Glutamatergic neuron (in vitro differentiated cells): Measurements from ENCODE around the gene GPR84. TPM values are rescaled to one million over a fixed set of nuclear protein-coding genes. Genes with fewer than 3 reads are reported as not detected.

ENCODE experiments used
- DNase-seq: peaks from one replicate; pipeline ENCODE4 v3.0.0; 2022
- H3K27ac Mint-ChIP-seq: one replicate; pipeline ENCODE4 v1.8.0; 2020; ENCODE audit warnings: mild to moderate bottlenecking, mixed read lengths, inconsistent platforms; ENCODE audit not compliant: unreplicated experiment
- H3K27me3 Mint-ChIP-seq: one replicate; pipeline ENCODE4 v1.8.0; 2020; ENCODE audit warnings: mild to moderate bottlenecking, moderate library complexity, mixed read lengths, inconsistent platforms; ENCODE audit not compliant: unreplicated experiment
- H3K36me3 Mint-ChIP-seq: one replicate; pipeline ENCODE4 v1.8.0; 2020; ENCODE audit warnings: mild to moderate bottlenecking, mixed read lengths, inconsistent platforms; ENCODE audit not compliant: unreplicated experiment
- H3K4me1 Mint-ChIP-seq: one replicate; pipeline ENCODE4 v1.8.0; 2020; ENCODE audit warnings: mild to moderate bottlenecking, low read depth, mixed read lengths, inconsistent platforms; ENCODE audit not compliant: unreplicated experiment
- H3K4me3 Mint-ChIP-seq: one replicate; pipeline ENCODE4 v1.8.0; 2020; ENCODE audit warnings: mild to moderate bottlenecking, mixed read lengths, inconsistent platforms; ENCODE audit not compliant: unreplicated experiment
- H3K9me3 Mint-ChIP-seq: one replicate; pipeline ENCODE4 v1.8.0; 2020; ENCODE audit warnings: mild to moderate bottlenecking, moderate library complexity, mixed read lengths, inconsistent platforms; ENCODE audit not compliant: unreplicated experiment
- total RNA-seq: library from RNA; stranded (reverse); fragmentation: NEBNext Ultra II Directional; extraction: Animal tissue kit (Norgen Biotek cat#: 25700); gene quantifications from one replicate; pipeline ENCODE4 v1.2.1, GENCODE V29; 2021; ENCODE audit not compliant: unreplicated experiment
- TF ChIP-seq, protein P1 (sequence below): fragments of 200-600 bp; sonication (generic); IDR thresholded peaks from one replicate; pipeline ENCODE4 v1.5.0; 2021; ENCODE audit not compliant: partially characterized antibody, unreplicated experiment

Gene GPR84
- total RNA-seq, 1 donor from 2014 or later: not detected

DNA sequence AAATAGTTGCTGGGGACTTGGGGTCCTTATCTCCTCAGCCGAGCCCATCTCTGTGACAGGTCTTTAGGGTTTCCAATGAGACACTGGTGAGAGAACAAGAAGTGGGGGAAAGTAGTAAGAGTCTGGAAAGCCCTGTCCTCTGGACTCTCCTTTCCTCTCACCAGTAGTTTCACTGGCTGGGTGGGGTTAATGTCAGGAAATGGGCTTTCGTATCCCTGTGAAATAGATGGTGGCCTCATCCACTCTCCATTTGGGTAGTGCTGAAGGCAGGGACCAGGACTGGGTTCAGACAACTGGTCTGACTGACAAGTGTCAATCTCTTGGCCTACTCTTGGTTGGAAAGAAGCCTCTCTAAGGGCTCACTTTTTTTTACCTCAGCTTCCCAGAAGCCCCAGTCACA is 12.7 kb upstream of the GPR84 start:
- Mint-ChIP-seq H3K9me3 (peaks cover 6% of the 10 kb centered on the region), H3K4me3 (no peak overlapping the region), H3K27ac (no peak overlapping the region), H3K4me1 (peaks cover 16% of the 10 kb centered on the region), H3K27me3 (peaks cover 9% of the 10 kb centered on the region), H3K36me3 (no peaks in the 10 kb centered on the region)
- no peak for DNase-seq
- TF ChIP-seq, protein P1, sequence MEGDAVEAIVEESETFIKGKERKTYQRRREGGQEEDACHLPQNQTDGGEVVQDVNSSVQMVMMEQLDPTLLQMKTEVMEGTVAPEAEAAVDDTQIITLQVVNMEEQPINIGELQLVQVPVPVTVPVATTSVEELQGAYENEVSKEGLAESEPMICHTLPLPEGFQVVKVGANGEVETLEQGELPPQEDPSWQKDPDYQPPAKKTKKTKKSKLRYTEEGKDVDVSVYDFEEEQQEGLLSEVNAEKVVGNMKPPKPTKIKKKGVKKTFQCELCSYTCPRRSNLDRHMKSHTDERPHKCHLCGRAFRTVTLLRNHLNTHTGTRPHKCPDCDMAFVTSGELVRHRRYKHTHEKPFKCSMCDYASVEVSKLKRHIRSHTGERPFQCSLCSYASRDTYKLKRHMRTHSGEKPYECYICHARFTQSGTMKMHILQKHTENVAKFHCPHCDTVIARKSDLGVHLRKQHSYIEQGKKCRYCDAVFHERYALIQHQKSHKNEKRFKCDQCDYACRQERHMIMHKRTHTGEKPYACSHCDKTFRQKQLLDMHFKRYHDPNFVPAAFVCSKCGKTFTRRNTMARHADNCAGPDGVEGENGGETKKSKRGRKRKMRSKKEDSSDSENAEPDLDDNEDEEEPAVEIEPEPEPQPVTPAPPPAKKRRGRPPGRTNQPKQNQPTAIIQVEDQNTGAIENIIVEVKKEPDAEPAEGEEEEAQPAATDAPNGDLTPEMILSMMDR: no peak

DNA sequence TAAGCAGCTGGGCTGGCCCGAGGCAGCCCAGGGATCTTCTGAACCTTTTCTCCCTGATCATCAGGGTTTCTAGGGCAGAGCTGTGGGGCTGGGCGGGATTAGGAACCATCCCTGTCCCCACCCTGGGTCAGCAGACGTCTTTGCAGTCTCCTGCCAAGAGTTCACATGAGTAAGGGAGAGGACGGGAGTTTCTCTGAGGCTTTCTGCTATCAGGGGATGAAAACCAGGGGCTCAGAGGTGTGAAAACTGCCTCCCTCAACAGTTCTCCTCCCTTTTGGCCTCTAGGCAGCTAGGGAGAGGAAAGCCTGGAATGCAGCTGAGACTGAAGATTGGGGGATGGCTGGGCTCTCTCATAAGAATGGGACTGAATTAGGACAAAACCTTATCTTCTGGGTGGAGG is 12.3 kb upstream of the GPR84 start:
- Mint-ChIP-seq H3K27ac (no peak overlapping the region), H3K36me3 (no peaks in the 10 kb centered on the region), H3K4me1 (peaks cover 17% of the 10 kb centered on the region), H3K4me3 (no peak overlapping the region), H3K9me3 (peaks cover 6% of the 10 kb centered on the region), H3K27me3 (peaks cover 9% of the 10 kb centered on the region)
- TF ChIP-seq, protein P1: no peak
- DNase-seq: no peak

DNA sequence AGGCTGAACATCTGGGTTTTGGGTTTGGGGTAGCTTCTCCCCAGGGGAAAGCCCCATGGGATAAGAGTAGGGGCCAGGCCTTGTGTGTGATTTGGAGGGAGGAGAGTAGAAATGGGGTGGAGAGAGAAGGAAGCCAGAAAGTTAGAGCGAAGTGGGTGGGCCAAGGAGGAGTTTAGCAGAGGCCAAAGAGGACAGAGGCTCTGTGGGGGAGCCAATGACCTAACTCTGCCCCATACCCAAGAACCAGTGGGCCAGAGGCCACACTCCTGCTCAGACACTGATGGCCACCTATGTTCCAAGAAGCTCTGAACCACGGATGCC is 10.9 kb upstream of the GPR84 start:
- H3K27ac Mint-ChIP-seq: no peak overlapping the region

DNA sequence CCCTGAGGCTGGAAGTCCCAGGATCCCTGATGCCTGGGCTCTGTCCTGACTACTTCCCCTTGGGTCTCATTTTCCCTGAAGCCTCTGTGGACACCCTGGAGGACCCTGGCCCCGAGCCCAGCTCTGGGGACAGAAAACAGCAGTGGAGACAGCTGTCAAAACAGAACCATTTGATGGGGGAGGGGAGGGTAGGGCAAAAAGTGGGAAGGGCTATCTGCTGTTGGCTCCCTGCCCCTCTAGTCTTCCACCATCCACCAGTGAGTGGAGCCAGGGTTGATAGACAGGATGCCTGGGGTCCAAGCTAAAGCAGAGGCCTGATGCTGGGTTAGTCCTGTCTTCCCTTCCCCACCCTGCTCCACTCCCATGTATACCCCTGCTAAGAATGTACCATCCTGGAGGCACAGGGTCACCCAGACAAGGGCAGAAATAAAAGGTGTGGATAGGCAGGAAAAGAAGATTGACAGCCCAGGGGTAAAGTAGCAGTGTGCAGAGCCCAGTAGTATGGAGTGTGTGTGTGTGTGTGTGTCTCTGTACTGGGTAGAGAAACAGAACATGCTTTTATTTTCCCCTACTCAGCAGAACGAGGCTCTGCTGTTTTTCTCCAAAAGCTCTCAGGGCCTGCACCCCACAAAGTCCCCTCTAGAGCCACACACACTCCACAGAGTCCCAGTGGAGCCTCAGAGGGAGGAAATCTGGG is 10.4 kb upstream of the GPR84 start:
- no peaks in the 10 kb centered on the region for H3K36me3 Mint-ChIP-seq
- H3K27ac Mint-ChIP-seq: no peak overlapping the region
- peaks cover 17% of the 10 kb centered on the region for H3K4me1 Mint-ChIP-seq
- TF ChIP-seq, protein P1: no peak
- H3K27me3 Mint-ChIP-seq: peaks cover 9% of the 10 kb centered on the region
- H3K9me3 Mint-ChIP-seq: peaks cover 2% of the 10 kb centered on the region
- no peak for DNase-seq
- H3K4me3 Mint-ChIP-seq: no peak overlapping the region

More for the DNA sequence above, 10.9 kb upstream of the GPR84 start:
- Mint-ChIP-seq H3K36me3 (no peaks in the 10 kb centered on the region), H3K4me1 (peaks cover 19% of the 10 kb centered on the region), H3K27me3 (peaks cover 9% of the 10 kb centered on the region), H3K9me3 (peaks cover 3% of the 10 kb centered on the region), H3K4me3 (no peak overlapping the region)
- TF ChIP-seq, protein P1: no peak
- no peak for DNase-seq

DNA sequence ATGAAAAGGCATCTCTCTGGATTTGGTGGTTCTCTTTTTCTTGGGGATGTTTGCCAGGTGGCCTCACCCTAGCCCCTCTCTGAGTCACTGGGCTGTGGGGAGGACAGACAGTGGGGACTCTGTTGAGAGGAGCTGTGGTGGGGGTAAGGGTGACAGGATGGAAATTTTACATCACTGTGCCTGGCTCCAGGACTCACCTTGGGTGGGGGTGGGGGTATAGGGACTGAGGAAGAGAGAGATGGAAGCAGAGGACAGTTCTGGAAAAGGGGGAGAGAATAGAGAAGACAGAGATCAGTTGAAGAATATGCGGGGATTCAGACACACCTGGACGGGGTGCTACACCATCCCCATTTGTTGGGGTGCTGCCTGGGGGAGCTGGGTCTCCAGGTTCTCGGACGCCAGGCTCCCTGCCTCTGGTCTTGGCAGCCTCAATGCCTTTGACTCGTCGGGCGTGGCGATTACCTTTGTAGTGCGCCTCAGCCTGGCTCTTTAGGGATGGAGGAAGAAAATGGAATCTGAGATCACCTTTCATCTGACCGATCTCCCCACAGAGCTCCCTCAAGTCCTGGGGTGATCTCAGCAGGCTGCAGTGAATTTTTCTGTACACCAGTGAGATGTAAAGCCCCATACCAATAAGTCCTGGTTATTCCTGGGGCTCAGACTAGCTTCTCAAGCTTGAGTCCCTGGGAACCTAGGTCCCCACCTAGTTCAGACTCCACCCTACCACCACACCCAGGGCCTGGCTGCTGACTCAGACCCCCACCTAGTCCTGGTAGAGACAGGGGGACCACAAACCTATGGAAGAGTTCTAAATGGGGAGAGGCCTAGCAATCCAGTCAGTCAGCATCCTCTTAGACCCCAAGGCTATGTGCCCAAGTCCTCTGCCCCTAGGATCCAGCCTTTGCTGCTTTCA is 9.6 kb upstream of the GPR84 start:
- Mint-ChIP-seq H3K36me3 (no peaks in the 10 kb centered on the region), H3K9me3 (peaks cover 2% of the 10 kb centered on the region), H3K4me1 (peaks cover 17% of the 10 kb centered on the region), H3K27ac (no peak overlapping the region), H3K4me3 (peak overlapping the region; percentile 3), H3K27me3 (peaks cover 12% of the 10 kb centered on the region)
- TF ChIP-seq, protein P1: no peak
- no peak for DNase-seq
